ENCODE measurements around the gene PLB1.

The PLB1 gene

DNA sequence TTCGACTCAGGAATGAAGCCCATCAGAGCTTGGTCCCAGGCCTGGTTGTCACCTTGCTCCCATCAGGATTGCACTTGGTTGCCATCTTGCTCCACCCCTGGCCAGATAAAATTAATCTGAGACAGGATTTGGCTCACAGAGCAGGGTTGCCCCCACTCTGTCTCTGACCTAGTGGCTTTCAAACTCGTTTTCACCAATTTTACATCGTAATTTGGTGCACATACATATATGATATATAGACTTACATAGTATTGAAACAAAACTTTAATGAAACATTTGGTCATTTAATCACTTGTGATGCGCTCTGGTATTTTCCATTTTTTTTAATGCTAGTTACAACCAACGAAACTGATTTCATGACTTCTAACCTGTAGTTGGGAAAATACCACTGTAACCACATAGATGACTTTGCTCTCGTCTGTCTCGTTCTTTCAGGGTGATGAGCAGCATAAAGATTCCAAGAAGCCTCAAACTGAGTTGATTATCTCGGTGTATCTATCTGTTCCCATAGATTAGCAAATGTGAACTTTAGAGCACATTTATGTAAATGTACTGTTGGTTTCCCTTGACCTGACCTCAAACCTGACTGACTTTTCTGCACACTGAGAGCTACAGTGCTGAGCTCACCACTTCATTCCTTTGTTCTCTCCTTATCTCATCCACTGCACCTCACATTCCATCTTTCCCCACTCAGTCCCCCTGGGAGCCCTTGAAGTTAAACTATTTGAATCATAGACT, 30.5 kb upstream of the PLB1 start:
- Histone ChIP-seq H3K9me3 (replicated peaks; ENCODE audit: insufficient read depth, low read length) (no peaks in the 10 kb centered on the region), H3K9ac (ENCODE audit: low read length) (no peak overlapping the region), H2AFZ (ENCODE audit: low read length) (no peak overlapping the region), H3K79me2 (ENCODE audit: low read length) (no peaks in the 10 kb centered on the region), H3K27ac (ENCODE audit: low read length) (no peak overlapping the region), H3K4me3 (ENCODE audit: low read length) (no peak overlapping the region), H3K4me2 (ENCODE audit: low read depth, low read length) (no peak overlapping the region), H3K4me1 (ENCODE audit: low read length) (no peaks in the 10 kb centered on the region), H3K36me3 (replicated peaks; ENCODE audit: insufficient read depth, low read length) (no peaks in the 10 kb centered on the region), H3K27me3 (replicated peaks; ENCODE audit: insufficient read depth, low read length) (no peaks in the 10 kb centered on the region), H3F3A (ENCODE audit: insufficient read depth, low read length) (no peaks in the 10 kb centered on the region), H4K20me1 (ENCODE audit: insufficient read depth, low read length) (no peaks in the 10 kb centered on the region), H3K9me2 (replicated peaks; ENCODE audit: insufficient read depth, low read length) (no peaks in the 10 kb centered on the region)
- no peak for DNase-seq
- TF ChIP-seq, protein P1, sequence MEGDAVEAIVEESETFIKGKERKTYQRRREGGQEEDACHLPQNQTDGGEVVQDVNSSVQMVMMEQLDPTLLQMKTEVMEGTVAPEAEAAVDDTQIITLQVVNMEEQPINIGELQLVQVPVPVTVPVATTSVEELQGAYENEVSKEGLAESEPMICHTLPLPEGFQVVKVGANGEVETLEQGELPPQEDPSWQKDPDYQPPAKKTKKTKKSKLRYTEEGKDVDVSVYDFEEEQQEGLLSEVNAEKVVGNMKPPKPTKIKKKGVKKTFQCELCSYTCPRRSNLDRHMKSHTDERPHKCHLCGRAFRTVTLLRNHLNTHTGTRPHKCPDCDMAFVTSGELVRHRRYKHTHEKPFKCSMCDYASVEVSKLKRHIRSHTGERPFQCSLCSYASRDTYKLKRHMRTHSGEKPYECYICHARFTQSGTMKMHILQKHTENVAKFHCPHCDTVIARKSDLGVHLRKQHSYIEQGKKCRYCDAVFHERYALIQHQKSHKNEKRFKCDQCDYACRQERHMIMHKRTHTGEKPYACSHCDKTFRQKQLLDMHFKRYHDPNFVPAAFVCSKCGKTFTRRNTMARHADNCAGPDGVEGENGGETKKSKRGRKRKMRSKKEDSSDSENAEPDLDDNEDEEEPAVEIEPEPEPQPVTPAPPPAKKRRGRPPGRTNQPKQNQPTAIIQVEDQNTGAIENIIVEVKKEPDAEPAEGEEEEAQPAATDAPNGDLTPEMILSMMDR (IDR thresholded peaks at IDR 0.05; ENCODE audit: low read length) = no peak
- TF ChIP-seq EZH2phosphoT487 (IDR thresholded peaks at IDR 0.05; ENCODE audit: low read length) (no peak), EZH2 (optimal IDR thresholded peaks at IDR 0.05; ENCODE audit: low read depth, low read length) (no peak)

DNA sequence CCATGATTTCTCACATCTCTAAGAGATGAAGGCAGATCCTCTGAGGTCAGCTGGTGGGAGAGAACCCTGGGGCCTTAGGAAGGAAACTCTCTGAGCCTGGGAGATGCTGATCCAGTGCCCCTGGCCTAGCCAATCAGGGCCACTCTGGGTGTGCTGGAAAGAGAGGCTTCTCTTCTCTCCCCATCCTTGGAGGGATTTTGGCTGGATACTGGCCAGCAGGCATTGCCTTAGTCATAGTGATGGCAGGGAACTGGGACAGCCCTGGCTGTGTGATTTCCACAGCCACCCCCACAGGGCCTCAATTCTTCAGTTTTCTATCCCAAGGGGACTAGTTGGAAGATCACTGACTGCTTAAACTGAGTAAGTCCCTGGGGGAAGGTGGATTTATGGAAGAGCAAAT, 26.6 kb upstream of the PLB1 start:
- no peaks in the 10 kb centered on the region for H3K9me2 ChIP-seq (replicated peaks; ENCODE audit: insufficient read depth, low read length)
- no peak overlapping the region for H3K4me3 ChIP-seq (ENCODE audit: low read length)
- no peaks in the 10 kb centered on the region for H3F3A ChIP-seq (ENCODE audit: insufficient read depth, low read length)
- no peak overlapping the region for H3K9ac ChIP-seq (ENCODE audit: low read length)
- no peaks in the 10 kb centered on the region for H3K9me3 ChIP-seq (replicated peaks; ENCODE audit: insufficient read depth, low read length)
- H4K20me1 ChIP-seq (ENCODE audit: insufficient read depth, low read length) = no peaks in the 10 kb centered on the region
- H3K27me3 ChIP-seq (replicated peaks; ENCODE audit: insufficient read depth, low read length) = no peaks in the 10 kb centered on the region
- no peak for DNase-seq
- no peak overlapping the region for H3K27ac ChIP-seq (ENCODE audit: low read length)
- H2AFZ ChIP-seq (ENCODE audit: low read length) = no peak overlapping the region
- TF ChIP-seq EZH2 (optimal IDR thresholded peaks at IDR 0.05; ENCODE audit: low read depth, low read length) (no peak), EZH2phosphoT487 (IDR thresholded peaks at IDR 0.05; ENCODE audit: low read length) (no peak)
- TF ChIP-seq, protein P1 (IDR thresholded peaks at IDR 0.05; ENCODE audit: low read length) = no peak
- H3K36me3 ChIP-seq (replicated peaks; ENCODE audit: insufficient read depth, low read length) = no peaks in the 10 kb centered on the region
- no peak overlapping the region for H3K4me2 ChIP-seq (ENCODE audit: low read depth, low read length)
- H3K4me1 ChIP-seq (ENCODE audit: low read length) = no peaks in the 10 kb centered on the region
- H3K79me2 ChIP-seq (ENCODE audit: low read length) = no peaks in the 10 kb centered on the region

DNA sequence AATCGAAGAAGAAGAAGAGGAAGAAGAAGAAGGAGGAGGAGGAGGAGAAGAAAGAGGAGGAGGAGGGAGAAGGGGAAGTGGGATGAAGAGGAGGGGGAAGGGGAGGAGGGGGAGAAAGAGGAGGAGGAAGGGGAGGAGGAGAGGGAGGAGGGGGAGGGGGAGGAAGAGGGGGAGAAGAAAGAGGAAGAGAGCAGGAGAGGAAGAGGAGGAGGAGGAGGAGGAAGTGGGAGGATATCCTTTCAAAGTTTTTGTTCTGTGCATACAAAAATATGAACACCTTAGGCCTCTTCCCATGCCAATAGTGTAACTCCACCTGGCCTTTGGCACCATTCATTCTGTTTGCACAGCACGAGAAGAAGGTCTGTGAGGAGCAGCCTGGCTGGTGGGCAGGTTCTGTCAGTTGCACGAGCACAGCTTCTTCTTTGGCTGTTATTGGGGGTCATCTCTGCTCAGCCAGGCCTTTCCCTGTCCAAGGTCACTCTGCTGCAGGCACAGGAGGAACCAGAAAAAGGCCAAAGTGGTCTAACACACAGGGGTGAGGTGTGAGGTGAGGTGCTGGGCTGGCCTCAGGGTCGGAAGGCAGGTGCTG, 25.8 kb upstream of the PLB1 start:
- Histone ChIP-seq H3K4me2 (ENCODE audit: low read depth, low read length) (no peak overlapping the region), H3K9ac (ENCODE audit: low read length) (no peak overlapping the region), H3K4me3 (ENCODE audit: low read length) (no peak overlapping the region), H3K27me3 (replicated peaks; ENCODE audit: insufficient read depth, low read length) (no peaks in the 10 kb centered on the region), H3K9me2 (replicated peaks; ENCODE audit: insufficient read depth, low read length) (no peaks in the 10 kb centered on the region), H3K4me1 (ENCODE audit: low read length) (no peaks in the 10 kb centered on the region), H3K27ac (ENCODE audit: low read length) (no peak overlapping the region), H3K79me2 (ENCODE audit: low read length) (no peaks in the 10 kb centered on the region), H3K36me3 (replicated peaks; ENCODE audit: insufficient read depth, low read length) (no peaks in the 10 kb centered on the region), H3K9me3 (replicated peaks; ENCODE audit: insufficient read depth, low read length) (no peaks in the 10 kb centered on the region), H4K20me1 (ENCODE audit: insufficient read depth, low read length) (no peaks in the 10 kb centered on the region), H3F3A (ENCODE audit: insufficient read depth, low read length) (no peaks in the 10 kb centered on the region), H2AFZ (ENCODE audit: low read length) (0 out of 2 replicates have a peak overlapping the region, but pooled peaks have one; percentile 27)
- TF ChIP-seq, protein P1 (IDR thresholded peaks at IDR 0.05; ENCODE audit: low read length) = no peak
- TF ChIP-seq EZH2 (optimal IDR thresholded peaks at IDR 0.05; ENCODE audit: low read depth, low read length) (no peak), EZH2phosphoT487 (IDR thresholded peaks at IDR 0.05; ENCODE audit: low read length) (no peak)
- no peak for DNase-seq

Measured in MM.1S (cell line).